GM12878 (cell line): ENCODE measurements around the gene ATP6V0A1. TPM values are rescaled to one million over a fixed set of nuclear protein-coding genes. Genes with fewer than 3 reads are reported as not detected.

Experiments used
- ATF2 ChIP-seq: IDR thresholded peaks from 2 replicates; pipeline ENCODE4 v1.6.1; 2012; ENCODE audit warnings: low read length, inconsistent platforms
- CHD4 ChIP-seq: fragments of 200-600 bp; sonication (generic); IDR thresholded peaks from 2 replicates; pipeline ENCODE4 v1.6.1; 2016; ENCODE audit warnings: mild to moderate bottlenecking
- JUNB ChIP-seq: IDR thresholded peaks from 2 replicates; pipeline ENCODE4 v1.6.1; 2016; ENCODE audit warnings: antibody characterized with exemption, mild to moderate bottlenecking
- MEF2A ChIP-seq: IDR thresholded peaks from 2 replicates; pipeline ENCODE4 v1.6.1; 2011; ENCODE audit warnings: low read depth, mild to moderate bottlenecking, low read length, moderate library complexity; ENCODE audit not compliant: insufficient read depth
- MTA2 ChIP-seq: fragments of 450-650 bp; IDR thresholded peaks from 2 replicates; pipeline ENCODE4 v1.6.1; 2016; ENCODE audit warnings: low read depth, mild to moderate bottlenecking, moderate library complexity
- MXI1 ChIP-seq: fragments of 150-350 bp; IDR thresholded peaks from 2 replicates; pipeline ENCODE4 v1.6.1; 2011; ENCODE audit warnings: low read depth, mild to moderate bottlenecking, inconsistent platforms, low read length, improper control_type of control experiment
- POLR2AphosphoS2 ChIP-seq: IDR thresholded peaks from 2 replicates; pipeline ENCODE4 v1.6.1; 2011; ENCODE audit warnings: low read depth, mild to moderate bottlenecking, low read length, improper control_type of control experiment, moderate library complexity
- RELA ChIP-seq: fragments of 450-650 bp; IDR thresholded peaks from 2 replicates; pipeline ENCODE4 v1.8.0; 2014; ENCODE audit warnings: borderline replicate concordance; ENCODE audit not compliant: partially characterized antibody
- REST ChIP-seq: IDR thresholded peaks from 2 replicates; pipeline ENCODE4 v1.6.1; 2012; ENCODE audit warnings: mild to moderate bottlenecking, low read depth, low read length
- ZNF274 ChIP-seq: IDR thresholded peaks from one replicate; pipeline ENCODE4 v1.8.0; 2011; ENCODE audit not compliant: insufficient read length, insufficient read depth
- polyA plus RNA-seq, 11 experiments: library from polyadenylated mRNA; depleted of rRNA in 4 of 11; unstranded in 6 of 11; stranded (reverse) in 5 of 11; fragments of >200 nt; fragmentation: Nextera tagmentation in 4 of 11; fragmentation: Illumina TruSeq in 1 of 11; extraction: Ambion mirVana in 4 of 11; extraction: Trizol in 1 of 11; gene quantifications; 1 replicate in 1 of 11; 2 replicates in 10 of 11; pipeline versions ENCODE4 v1.2.1 to v1.2.3, GENCODE V29; 2011 to 2016; ENCODE audit warnings: inconsistent platforms in 2 of 11, missing spikeins in 2 of 11, low read depth in 1 of 11
- total RNA-seq, 4 experiments: library from RNA; depleted of rRNA in 3 of 4; stranded (reverse); fragments of >200 nt in 3 of 4; fragmentation: Illumina TruSeq in 1 of 4; extraction: Trizol in 1 of 4; gene quantifications; 2 replicates each; pipeline versions ENCODE4 v1.2.1 to v1.2.3, GENCODE V29; 2013 to 2021
- TF ChIP-seq, protein P1 (sequence below): fragments of 450-650 bp; IDR thresholded peaks from 2 replicates; pipeline ENCODE4 v1.6.1; 2017; ENCODE audit warnings: mild to moderate bottlenecking

ATP6V0A1 gene
- total and polyA plus RNA-seq, 10 of the 15 experiments (the other 5 are each of a cell fraction or from before 2014, with no cell fraction given), result 3.0 to 76.6 (median 30.9) TPM

- TF ChIP-seq, protein P1, sequence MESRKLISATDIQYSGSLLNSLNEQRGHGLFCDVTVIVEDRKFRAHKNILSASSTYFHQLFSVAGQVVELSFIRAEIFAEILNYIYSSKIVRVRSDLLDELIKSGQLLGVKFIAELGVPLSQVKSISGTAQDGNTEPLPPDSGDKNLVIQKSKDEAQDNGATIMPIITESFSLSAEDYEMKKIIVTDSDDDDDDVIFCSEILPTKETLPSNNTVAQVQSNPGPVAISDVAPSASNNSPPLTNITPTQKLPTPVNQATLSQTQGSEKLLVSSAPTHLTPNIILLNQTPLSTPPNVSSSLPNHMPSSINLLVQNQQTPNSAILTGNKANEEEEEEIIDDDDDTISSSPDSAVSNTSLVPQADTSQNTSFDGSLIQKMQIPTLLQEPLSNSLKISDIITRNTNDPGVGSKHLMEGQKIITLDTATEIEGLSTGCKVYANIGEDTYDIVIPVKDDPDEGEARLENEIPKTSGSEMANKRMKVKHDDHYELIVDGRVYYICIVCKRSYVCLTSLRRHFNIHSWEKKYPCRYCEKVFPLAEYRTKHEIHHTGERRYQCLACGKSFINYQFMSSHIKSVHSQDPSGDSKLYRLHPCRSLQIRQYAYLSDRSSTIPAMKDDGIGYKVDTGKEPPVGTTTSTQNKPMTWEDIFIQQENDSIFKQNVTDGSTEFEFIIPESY, result no peak
- TF ChIP-seq POLR2AphosphoS2 (peak; percentile 88), ATF2 (no peak), CHD4 (no peak), MEF2A (0 out of 2 replicates have a peak, but pooled peaks have one; percentile 26), RELA (peak; percentile 39), MTA2 (peak; percentile 47; the same call in 1 of the 2 replicates), JUNB (no peak), REST (no peak; the same call in 1 of the 2 replicates), ZNF274 (no peak), MXI1 (peak; percentile 51)
Observed at GRCh38 chr17:42554250-42555121, 95.8 kb downstream of the ATP6V0A1 start (continued).
